Smooth muscle cell (in vitro differentiated cells): ENCODE measurements around the gene STRIP1. TPM values are rescaled to one million over a fixed set of nuclear protein-coding genes. Genes with fewer than 3 reads are reported as not detected.

Experiments
- DNase-seq: peaks from one replicate; lab custom pipeline; 2025; ENCODE audit not compliant: unreplicated experiment; lab: John Stamatoyannopoulos, UW
- H2AFZ ChIP-seq: fragments of 200-600 bp; sonication (generic); 2 replicates; pipeline ENCODE4 v1.6.0; 2016; ENCODE audit warnings: antibody characterized with exemption, low read depth, mild to moderate bottlenecking
- H3F3A ChIP-seq: fragments of 200-600 bp; sonication (generic); 2 replicates; pipeline ENCODE4 v1.6.0; 2017; ENCODE audit warnings: antibody characterized with exemption, low read depth
- H3K27ac ChIP-seq: fragments of 200-600 bp; sonication (generic); 2 replicates; pipeline ENCODE4 v1.5.1; 2016; ENCODE audit warnings: low read depth, mild to moderate bottlenecking
- H3K27me3 ChIP-seq: fragments of 200-600 bp; sonication (generic); 2 replicates; pipeline ENCODE4 v1.6.1; 2016; ENCODE audit warnings: low read depth, mild to moderate bottlenecking
- H3K36me3 ChIP-seq: fragments of 200-600 bp; sonication (generic); 2 replicates; pipeline ENCODE4 v1.5.1; 2016; ENCODE audit warnings: low read depth
- H3K4me1 ChIP-seq: fragments of 200-600 bp; sonication (generic); 2 replicates; pipeline ENCODE4 v1.5.1; 2016; ENCODE audit warnings: low read depth
- H3K4me2 ChIP-seq: fragments of 200-600 bp; sonication (generic); 2 replicates; pipeline ENCODE4 v1.6.0; 2016; ENCODE audit warnings: mild to moderate bottlenecking
- H3K4me3 ChIP-seq: fragments of 200-600 bp; sonication (generic); 2 replicates; pipeline ENCODE4 v1.5.1; 2016; ENCODE audit warnings: mild to moderate bottlenecking
- H3K79me2 ChIP-seq: fragments of 200-600 bp; sonication (generic); 2 replicates; pipeline ENCODE4 v1.6.0; 2016; ENCODE audit warnings: low read depth, mild to moderate bottlenecking
- H3K9ac ChIP-seq: fragments of 200-600 bp; sonication (generic); 2 replicates; pipeline ENCODE4 v1.6.0; 2016; ENCODE audit warnings: low read depth
- H3K9me3 ChIP-seq: fragments of 200-600 bp; sonication (generic); replicated peaks from 2 replicates; pipeline ENCODE4 v1.5.1; 2016; ENCODE audit warnings: low read depth
- H4K20me1 ChIP-seq: fragments of 200-600 bp; sonication (generic); 2 replicates; pipeline ENCODE4 v1.6.0; 2016; ENCODE audit warnings: low read depth
- WGBS: methylation state at CpG from one replicate; pipeline ENCODE4 v1.1.7; 2016; ENCODE audit warnings: low lambda C conversion rate; 5-methylcytosine and 5-hydroxymethylcytosine counted together
- polyA plus RNA-seq: library from polyadenylated mRNA; unstranded; fragments of >200 nt; fragmentation: Nextera tagmentation; extraction: Ambion mirVana; gene quantifications from 2 replicates; pipeline ENCODE4 v1.2.1, GENCODE V29; 2016
- total RNA-seq: library from RNA; depleted of rRNA; stranded (reverse); fragments of >200 nt; gene quantifications from 2 replicates; pipeline ENCODE4 v1.2.3, GENCODE V29; 2014
- TF ChIP-seq, protein P1 (sequence below): fragments of 200-600 bp; sonication (generic); IDR thresholded peaks from 2 replicates; pipeline ENCODE4 v1.5.1; 2017; ENCODE audit warnings: borderline replicate concordance, mild to moderate bottlenecking, antibody characterized with exemption; ENCODE audit not compliant: insufficient read depth, poor library complexity, severe bottlenecking

STRIP1 gene
- total and polyA plus RNA-seq, 2 experiments from 2014 or later, result 22.5 to 31.2 TPM

DNA sequence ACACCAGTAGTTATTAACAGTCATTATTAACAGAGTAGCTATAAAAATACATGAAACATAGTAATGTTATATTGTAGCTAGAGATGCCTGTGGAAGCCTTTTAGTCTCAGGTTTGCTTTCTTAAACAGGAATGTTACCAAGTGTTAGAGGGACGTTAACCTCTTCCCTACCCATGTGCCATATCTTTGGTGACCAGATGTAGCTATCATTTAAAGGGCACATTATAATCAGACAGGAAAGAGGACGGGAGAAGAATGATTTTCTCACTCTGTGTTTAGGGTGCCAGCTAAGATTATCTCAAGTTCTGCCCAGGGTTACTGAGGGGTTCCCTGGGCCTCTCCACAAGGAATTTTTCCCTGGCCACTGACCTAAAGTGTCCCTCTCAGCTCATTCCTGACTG, 57.0 kb downstream of the STRIP1 start:
- Histone ChIP-seq H4K20me1 (no peaks in the 10 kb centered on the region), H3K9ac (no peak overlapping the region), H3K36me3 (no peaks in the 10 kb centered on the region), H3K4me2 (no peak overlapping the region), H3K79me2 (no peaks in the 10 kb centered on the region), H2AFZ (no peak overlapping the region), H3K4me3 (no peak overlapping the region), H3K4me1 (no peaks in the 10 kb centered on the region), H3F3A (no peaks in the 10 kb centered on the region), H3K9me3 (no peaks in the 10 kb centered on the region), H3K27ac (no peak overlapping the region), H3K27me3 (peaks cover 16% of the 10 kb centered on the region)
- no peak for DNase-seq
- 73% methylated on average over 2 of the region's 2 CpGs for WGBS
- TF ChIP-seq, protein P1, sequence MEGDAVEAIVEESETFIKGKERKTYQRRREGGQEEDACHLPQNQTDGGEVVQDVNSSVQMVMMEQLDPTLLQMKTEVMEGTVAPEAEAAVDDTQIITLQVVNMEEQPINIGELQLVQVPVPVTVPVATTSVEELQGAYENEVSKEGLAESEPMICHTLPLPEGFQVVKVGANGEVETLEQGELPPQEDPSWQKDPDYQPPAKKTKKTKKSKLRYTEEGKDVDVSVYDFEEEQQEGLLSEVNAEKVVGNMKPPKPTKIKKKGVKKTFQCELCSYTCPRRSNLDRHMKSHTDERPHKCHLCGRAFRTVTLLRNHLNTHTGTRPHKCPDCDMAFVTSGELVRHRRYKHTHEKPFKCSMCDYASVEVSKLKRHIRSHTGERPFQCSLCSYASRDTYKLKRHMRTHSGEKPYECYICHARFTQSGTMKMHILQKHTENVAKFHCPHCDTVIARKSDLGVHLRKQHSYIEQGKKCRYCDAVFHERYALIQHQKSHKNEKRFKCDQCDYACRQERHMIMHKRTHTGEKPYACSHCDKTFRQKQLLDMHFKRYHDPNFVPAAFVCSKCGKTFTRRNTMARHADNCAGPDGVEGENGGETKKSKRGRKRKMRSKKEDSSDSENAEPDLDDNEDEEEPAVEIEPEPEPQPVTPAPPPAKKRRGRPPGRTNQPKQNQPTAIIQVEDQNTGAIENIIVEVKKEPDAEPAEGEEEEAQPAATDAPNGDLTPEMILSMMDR, result no peak

GRCh38 chr1:110091791-110092190, 57.4 kb downstream of the STRIP1 start:
- H2AFZ ChIP-seq, result no peak overlapping the region
- no peaks in the 10 kb centered on the region for H3K36me3 ChIP-seq
- DNase-seq, result no peak
- no peak overlapping the region for H3K4me2 ChIP-seq
- H3K79me2 ChIP-seq, result no peaks in the 10 kb centered on the region
- WGBS, result 69% methylated on average over 3 of the region's 3 CpGs
- H4K20me1 ChIP-seq, result no peaks in the 10 kb centered on the region
- no peak overlapping the region for H3K27ac ChIP-seq
- TF ChIP-seq, protein P1, result no peak
- H3K4me3 ChIP-seq, result no peak overlapping the region
- peaks cover 12% of the 10 kb centered on the region for H3K27me3 ChIP-seq
- no peaks in the 10 kb centered on the region for H3K9me3 ChIP-seq
- H3K9ac ChIP-seq, result no peak overlapping the region
- H3F3A ChIP-seq, result no peaks in the 10 kb centered on the region
- no peaks in the 10 kb centered on the region for H3K4me1 ChIP-seq

GRCh38 chr1:110092991-110093390, 58.6 kb downstream of the STRIP1 start:
- TF ChIP-seq, protein P1, result no peak
- H3K4me1 ChIP-seq, result no peaks in the 10 kb centered on the region
- no peak overlapping the region for H3K4me3 ChIP-seq
- no peaks in the 10 kb centered on the region for H4K20me1 ChIP-seq
- H2AFZ ChIP-seq, result no peak overlapping the region
- H3F3A ChIP-seq, result no peaks in the 10 kb centered on the region
- peaks cover under 1% of the 10 kb centered on the region for H3K27me3 ChIP-seq
- H3K9ac ChIP-seq, result no peak overlapping the region
- DNase-seq, result no peak
- no peak overlapping the region for H3K27ac ChIP-seq
- WGBS, result 95% methylated on average over 2 of the region's 2 CpGs
- H3K9me3 ChIP-seq, result no peaks in the 10 kb centered on the region
- no peaks in the 10 kb centered on the region for H3K36me3 ChIP-seq
- no peak overlapping the region for H3K4me2 ChIP-seq
- no peaks in the 10 kb centered on the region for H3K79me2 ChIP-seq

GRCh38 chr1:110094931-110095654, 60.7 kb downstream of the STRIP1 start:
- no peak overlapping the region for H3K4me2 ChIP-seq
- TF ChIP-seq, protein P1, result no peak
- H3K9ac ChIP-seq, result no peak overlapping the region
- no peaks in the 10 kb centered on the region for H4K20me1 ChIP-seq
- H3F3A ChIP-seq, result no peaks in the 10 kb centered on the region
- H3K9me3 ChIP-seq, result no peaks in the 10 kb centered on the region
- no peak overlapping the region for H3K27ac ChIP-seq
- WGBS, result 74% methylated on average over 7 of the region's 7 CpGs
- H3K27me3 ChIP-seq, result no peaks in the 10 kb centered on the region
- H3K36me3 ChIP-seq, result no peaks in the 10 kb centered on the region
- H3K4me1 ChIP-seq, result no peaks in the 10 kb centered on the region
- no peak overlapping the region for H2AFZ ChIP-seq
- no peaks in the 10 kb centered on the region for H3K79me2 ChIP-seq
- no peak overlapping the region for H3K4me3 ChIP-seq
- DNase-seq, result no peak
